ENCODE results near the gene CHI3L1. TPM values are rescaled to one million over a fixed set of nuclear protein-coding genes. Genes with fewer than 3 reads are reported as not detected.
A peak's percentile ranks its signal among the peaks of the same experiment; 100 is the strongest.

The CHI3L1 gene
- polyA plus RNA-seq, 1 donor, result 0.22 TPM

- no peak for DNase-seq
- Histone ChIP-seq H3K27me3 (ENCODE audit: control insufficient read depth, insufficient read depth, low read length) (no peaks in the 10 kb centered on the region), H3K9me3 (ENCODE audit: control insufficient read depth, low read depth, low read length) (no peaks in the 10 kb centered on the region), H3K27ac (ENCODE audit: low read length) (no peak overlapping the region), H3K36me3 (ENCODE audit: control insufficient read depth, insufficient read depth, low read length) (no peaks in the 10 kb centered on the region), H3K4me1 (ENCODE audit: control insufficient read depth, insufficient read depth, low read length) (no peaks in the 10 kb centered on the region), H3K4me3 (ENCODE audit: low read length) (no peak overlapping the region)
- WGBS (ENCODE audit: insufficient coverage, low lambda C conversion rate), result no CpG with 5 or more reads among the region's 5 CpGs
Measured at GRCh38 chr1:203142684-203143408, 43.7 kb downstream of the CHI3L1 start.

DNA sequence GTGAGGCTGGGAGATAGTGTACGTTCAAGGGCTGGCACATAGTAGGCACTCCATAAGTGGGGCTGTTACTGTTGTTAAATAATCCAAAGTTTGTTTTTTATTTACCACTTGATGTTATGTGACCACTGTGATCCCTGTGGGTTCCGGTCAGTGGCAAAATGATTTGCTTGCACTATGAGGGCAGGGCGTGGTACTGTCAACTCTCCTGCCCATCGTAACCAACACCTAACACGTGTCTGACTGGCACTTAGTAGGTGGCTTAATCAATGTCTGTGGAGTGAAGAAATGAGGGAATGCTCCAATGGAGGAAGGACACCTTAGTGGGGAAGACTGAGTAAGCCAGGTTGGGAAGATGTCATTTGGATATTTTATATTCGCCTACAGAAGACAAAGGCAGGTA lies 44.4 kb downstream of the CHI3L1 start:
- no CpG with 5 or more reads among the region's 6 CpGs for WGBS (ENCODE audit: insufficient coverage, low lambda C conversion rate)
- Histone ChIP-seq H3K36me3 (ENCODE audit: control insufficient read depth, insufficient read depth, low read length) (no peaks in the 10 kb centered on the region), H3K27ac (ENCODE audit: low read length) (no peak overlapping the region), H3K4me3 (ENCODE audit: low read length) (no peak overlapping the region), H3K4me1 (ENCODE audit: control insufficient read depth, insufficient read depth, low read length) (no peaks in the 10 kb centered on the region), H3K9me3 (ENCODE audit: control insufficient read depth, low read depth, low read length) (no peaks in the 10 kb centered on the region), H3K27me3 (ENCODE audit: control insufficient read depth, insufficient read depth, low read length) (no peaks in the 10 kb centered on the region)
- no peak for DNase-seq

- WGBS (ENCODE audit: insufficient coverage, low lambda C conversion rate), result no CpG with 5 or more reads among the region's 5 CpGs
Measured at GRCh38 chr1:203140743-203141520, 45.6 kb downstream of the CHI3L1 start.

GRCh38 chr1:203139976-203140475 lies 46.5 kb downstream of the CHI3L1 start:
- WGBS (ENCODE audit: insufficient coverage, low lambda C conversion rate), result 92% methylated on average over 2 of the region's 8 CpGs
- no peaks in the 10 kb centered on the region for H3K27me3 ChIP-seq (ENCODE audit: control insufficient read depth, insufficient read depth, low read length)
- H3K9me3 ChIP-seq (ENCODE audit: control insufficient read depth, low read depth, low read length), result no peaks in the 10 kb centered on the region
- no peak for DNase-seq
- no peak overlapping the region for H3K27ac ChIP-seq (ENCODE audit: low read length)
- no peak overlapping the region for H3K4me3 ChIP-seq (ENCODE audit: low read length)
- peaks cover 3% of the 10 kb centered on the region for H3K4me1 ChIP-seq (ENCODE audit: control insufficient read depth, insufficient read depth, low read length)
- H3K36me3 ChIP-seq (ENCODE audit: control insufficient read depth, insufficient read depth, low read length), result no peaks in the 10 kb centered on the region

More at GRCh38 chr1:203140743-203141520, 45.6 kb downstream of the CHI3L1 start:
- Histone ChIP-seq H3K9me3 (ENCODE audit: control insufficient read depth, low read depth, low read length) (no peaks in the 10 kb centered on the region), H3K27ac (ENCODE audit: low read length) (no peak overlapping the region), H3K4me3 (ENCODE audit: low read length) (no peak overlapping the region), H3K27me3 (ENCODE audit: control insufficient read depth, insufficient read depth, low read length) (no peaks in the 10 kb centered on the region), H3K4me1 (ENCODE audit: control insufficient read depth, insufficient read depth, low read length) (no peaks in the 10 kb centered on the region), H3K36me3 (ENCODE audit: control insufficient read depth, insufficient read depth, low read length) (no peaks in the 10 kb centered on the region)
- DNase-seq, result no peak

- Histone ChIP-seq H3K27ac (ENCODE audit: low read length) (no peak overlapping the region), H3K4me3 (ENCODE audit: low read length) (no peak overlapping the region), H3K36me3 (ENCODE audit: control insufficient read depth, insufficient read depth, low read length) (no peaks in the 10 kb centered on the region), H3K9me3 (ENCODE audit: control insufficient read depth, low read depth, low read length) (no peaks in the 10 kb centered on the region), H3K4me1 (ENCODE audit: control insufficient read depth, insufficient read depth, low read length) (peaks cover 3% of the 10 kb centered on the region), H3K27me3 (ENCODE audit: control insufficient read depth, insufficient read depth, low read length) (no peaks in the 10 kb centered on the region)
- no peak for DNase-seq
- WGBS (ENCODE audit: insufficient coverage, low lambda C conversion rate), result 80% methylated on average over 2 of the region's 3 CpGs
Measured at GRCh38 chr1:203138066-203138465, 48.4 kb downstream of the CHI3L1 start.

DNA sequence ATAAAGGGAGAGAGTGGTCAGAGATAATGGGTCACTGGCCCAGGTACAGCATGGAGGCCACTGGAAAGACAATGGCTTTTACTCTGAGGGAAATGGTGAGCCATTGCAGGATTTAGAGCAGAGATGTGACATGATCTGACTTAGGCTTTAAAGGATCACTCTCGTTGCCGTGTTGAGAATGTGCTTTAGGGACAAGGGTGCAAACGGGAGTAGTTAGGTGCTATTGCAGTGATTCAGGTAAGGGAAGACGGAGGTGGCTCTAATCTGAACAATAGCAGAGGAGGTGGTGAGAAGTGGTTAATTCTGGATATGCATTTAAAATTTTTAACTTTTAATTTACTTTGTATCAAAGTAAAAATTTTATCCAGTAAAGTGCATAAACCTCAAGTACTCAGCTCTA lies 49.2 kb downstream of the CHI3L1 start:
- Histone ChIP-seq H3K4me1 (ENCODE audit: control insufficient read depth, insufficient read depth, low read length) (peaks cover 3% of the 10 kb centered on the region), H3K4me3 (ENCODE audit: low read length) (no peak overlapping the region), H3K27ac (ENCODE audit: low read length) (no peak overlapping the region), H3K9me3 (ENCODE audit: control insufficient read depth, low read depth, low read length) (no peaks in the 10 kb centered on the region), H3K36me3 (ENCODE audit: control insufficient read depth, insufficient read depth, low read length) (no peaks in the 10 kb centered on the region), H3K27me3 (ENCODE audit: control insufficient read depth, insufficient read depth, low read length) (no peaks in the 10 kb centered on the region)
- WGBS (ENCODE audit: insufficient coverage, low lambda C conversion rate), result 92% methylated on average over 4 of the region's 4 CpGs
- no peak for DNase-seq

- DNase-seq, result no peak
- Histone ChIP-seq H3K27me3 (ENCODE audit: control insufficient read depth, insufficient read depth, low read length) (no peaks in the 10 kb centered on the region), H3K27ac (ENCODE audit: low read length) (no peak overlapping the region), H3K36me3 (ENCODE audit: control insufficient read depth, insufficient read depth, low read length) (no peaks in the 10 kb centered on the region), H3K4me1 (ENCODE audit: control insufficient read depth, insufficient read depth, low read length) (peaks cover 3% of the 10 kb centered on the region), H3K9me3 (ENCODE audit: control insufficient read depth, low read depth, low read length) (no peaks in the 10 kb centered on the region), H3K4me3 (ENCODE audit: low read length) (no peak overlapping the region)
- no CpG with 5 or more reads among the region's 1 CpG for WGBS (ENCODE audit: insufficient coverage, low lambda C conversion rate)
Measured at GRCh38 chr1:203136409-203137042, 50.0 kb downstream of the CHI3L1 start.

DNA sequence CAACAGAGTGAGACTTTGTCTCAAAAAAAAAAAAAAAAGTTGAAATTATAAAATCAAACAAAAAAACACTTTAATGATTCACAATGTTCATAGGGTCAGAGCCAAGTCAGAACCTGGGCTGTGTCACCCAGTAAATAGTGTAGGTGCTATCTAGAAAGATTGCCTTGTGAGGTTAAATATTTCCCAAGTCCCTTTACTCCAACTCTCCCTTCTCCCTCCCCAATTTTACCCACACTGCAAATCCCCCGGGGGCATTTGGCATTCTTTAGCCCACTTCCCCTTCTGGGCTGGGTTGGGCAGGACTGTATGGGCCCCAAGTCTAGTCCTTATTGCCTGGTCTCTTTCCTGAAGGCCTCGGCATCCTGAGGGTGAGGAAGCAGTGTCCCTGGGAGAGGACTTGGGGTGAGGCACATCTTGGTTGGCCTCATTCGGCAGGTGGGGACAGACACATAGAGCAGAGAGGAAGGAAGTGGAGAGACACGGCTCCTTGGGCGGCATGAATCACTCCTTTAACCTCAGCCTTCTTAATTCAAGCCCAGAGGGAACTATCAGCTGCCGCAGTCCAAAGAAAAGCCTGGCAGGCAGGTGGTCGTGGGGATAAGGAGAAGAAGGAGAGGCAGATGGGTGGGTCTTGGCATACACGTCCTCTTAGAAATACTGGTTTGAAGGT lies 50.7 kb downstream of the CHI3L1 start:
- Histone ChIP-seq H3K4me1 (ENCODE audit: control insufficient read depth, insufficient read depth, low read length) (peaks cover 3% of the 10 kb centered on the region), H3K9me3 (ENCODE audit: control insufficient read depth, low read depth, low read length) (no peaks in the 10 kb centered on the region), H3K4me3 (ENCODE audit: low read length) (no peak overlapping the region), H3K36me3 (ENCODE audit: control insufficient read depth, insufficient read depth, low read length) (no peaks in the 10 kb centered on the region), H3K27ac (ENCODE audit: low read length) (no peak overlapping the region), H3K27me3 (ENCODE audit: control insufficient read depth, insufficient read depth, low read length) (no peaks in the 10 kb centered on the region)
- no CpG with 5 or more reads among the region's 8 CpGs for WGBS (ENCODE audit: insufficient coverage, low lambda C conversion rate)
- DNase-seq, result peak in 1 of 2 donors; percentile 38

DNA sequence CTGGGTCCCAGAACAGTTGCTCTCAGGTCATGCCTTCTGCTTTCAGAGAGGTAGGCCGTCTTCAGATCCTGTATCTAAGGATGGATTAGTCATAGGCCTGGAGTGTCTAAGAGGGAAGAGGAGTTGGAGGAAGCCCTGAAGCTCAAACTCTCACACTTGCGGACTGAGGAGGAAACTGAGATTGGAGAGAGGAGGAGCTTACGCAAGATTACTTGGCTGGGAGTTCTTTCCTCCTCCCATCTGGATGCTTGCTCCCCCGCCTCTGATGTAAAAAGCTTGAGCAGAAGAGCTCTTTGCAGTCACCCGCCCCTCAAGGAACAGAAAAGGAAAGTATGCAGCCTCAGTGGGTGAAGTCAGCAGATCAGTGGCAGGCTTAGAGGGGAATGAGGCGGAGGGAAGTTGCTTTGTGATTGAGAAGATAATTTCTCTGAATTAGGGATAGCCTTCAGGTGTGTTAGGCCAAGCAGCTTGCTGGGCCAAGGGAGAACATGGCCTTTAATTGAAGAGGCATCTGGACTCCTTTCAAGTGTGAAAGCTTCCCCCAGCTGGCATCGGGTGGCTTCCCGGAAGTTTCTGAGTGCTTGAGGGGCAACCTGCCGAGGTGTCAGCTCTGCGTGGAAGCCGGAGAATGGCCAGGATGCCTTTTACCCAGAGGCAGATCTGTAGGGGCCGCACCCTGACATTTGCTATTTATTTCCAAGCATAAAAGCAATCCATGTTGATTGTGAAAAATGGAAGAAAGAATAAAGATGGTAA lies 52.4 kb downstream of the CHI3L1 start:
- no peak overlapping the region for H3K27ac ChIP-seq (ENCODE audit: low read length)
- no peaks in the 10 kb centered on the region for H3K27me3 ChIP-seq (ENCODE audit: control insufficient read depth, insufficient read depth, low read length)
- no peaks in the 10 kb centered on the region for H3K9me3 ChIP-seq (ENCODE audit: control insufficient read depth, low read depth, low read length)
- DNase-seq, result no peak
- H3K4me3 ChIP-seq (ENCODE audit: low read length), result no peak overlapping the region
- no peaks in the 10 kb centered on the region for H3K36me3 ChIP-seq (ENCODE audit: control insufficient read depth, insufficient read depth, low read length)
- H3K4me1 ChIP-seq (ENCODE audit: control insufficient read depth, insufficient read depth, low read length), result peaks cover 3% of the 10 kb centered on the region
- no CpG with 5 or more reads among the region's 12 CpGs for WGBS (ENCODE audit: insufficient coverage, low lambda C conversion rate)
